ENCODE data around the gene CWC27.
A peak's percentile ranks its signal among the peaks of the same experiment; 100 is the strongest.

CWC27 gene

DNA sequence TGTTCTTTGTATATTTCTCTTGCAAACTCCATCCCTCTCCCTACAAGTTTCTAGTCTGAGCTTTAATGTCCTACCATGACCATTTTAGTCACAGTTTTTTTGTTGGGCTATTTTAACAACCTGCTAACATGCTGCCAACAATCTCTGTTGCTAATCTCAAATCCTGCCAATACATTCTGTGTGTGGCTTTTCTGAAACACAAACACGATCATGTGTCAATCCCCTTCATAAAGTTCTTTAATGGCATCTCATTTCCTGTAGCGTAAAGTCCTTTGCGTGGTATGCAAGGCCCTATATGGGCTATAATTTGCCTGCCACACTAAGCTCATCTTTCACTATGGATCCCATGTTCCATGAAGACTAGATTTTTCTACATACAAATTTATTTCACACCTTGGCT is 180.6 kb downstream of the CWC27 start:
- no peak overlapping the region for H3K4me3 ChIP-seq (replicated peaks in 1 of 2; ENCODE audit: low read depth in 2 of 2, low read length in 2 of 2)
- TF ChIP-seq, protein P1, sequence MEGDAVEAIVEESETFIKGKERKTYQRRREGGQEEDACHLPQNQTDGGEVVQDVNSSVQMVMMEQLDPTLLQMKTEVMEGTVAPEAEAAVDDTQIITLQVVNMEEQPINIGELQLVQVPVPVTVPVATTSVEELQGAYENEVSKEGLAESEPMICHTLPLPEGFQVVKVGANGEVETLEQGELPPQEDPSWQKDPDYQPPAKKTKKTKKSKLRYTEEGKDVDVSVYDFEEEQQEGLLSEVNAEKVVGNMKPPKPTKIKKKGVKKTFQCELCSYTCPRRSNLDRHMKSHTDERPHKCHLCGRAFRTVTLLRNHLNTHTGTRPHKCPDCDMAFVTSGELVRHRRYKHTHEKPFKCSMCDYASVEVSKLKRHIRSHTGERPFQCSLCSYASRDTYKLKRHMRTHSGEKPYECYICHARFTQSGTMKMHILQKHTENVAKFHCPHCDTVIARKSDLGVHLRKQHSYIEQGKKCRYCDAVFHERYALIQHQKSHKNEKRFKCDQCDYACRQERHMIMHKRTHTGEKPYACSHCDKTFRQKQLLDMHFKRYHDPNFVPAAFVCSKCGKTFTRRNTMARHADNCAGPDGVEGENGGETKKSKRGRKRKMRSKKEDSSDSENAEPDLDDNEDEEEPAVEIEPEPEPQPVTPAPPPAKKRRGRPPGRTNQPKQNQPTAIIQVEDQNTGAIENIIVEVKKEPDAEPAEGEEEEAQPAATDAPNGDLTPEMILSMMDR (IDR thresholded peaks at IDR 0.05; ENCODE audit: low read depth, low read length): no peak
- no peak for DNase-seq (ENCODE audit: low read depth in 2 of 2)

DNA sequence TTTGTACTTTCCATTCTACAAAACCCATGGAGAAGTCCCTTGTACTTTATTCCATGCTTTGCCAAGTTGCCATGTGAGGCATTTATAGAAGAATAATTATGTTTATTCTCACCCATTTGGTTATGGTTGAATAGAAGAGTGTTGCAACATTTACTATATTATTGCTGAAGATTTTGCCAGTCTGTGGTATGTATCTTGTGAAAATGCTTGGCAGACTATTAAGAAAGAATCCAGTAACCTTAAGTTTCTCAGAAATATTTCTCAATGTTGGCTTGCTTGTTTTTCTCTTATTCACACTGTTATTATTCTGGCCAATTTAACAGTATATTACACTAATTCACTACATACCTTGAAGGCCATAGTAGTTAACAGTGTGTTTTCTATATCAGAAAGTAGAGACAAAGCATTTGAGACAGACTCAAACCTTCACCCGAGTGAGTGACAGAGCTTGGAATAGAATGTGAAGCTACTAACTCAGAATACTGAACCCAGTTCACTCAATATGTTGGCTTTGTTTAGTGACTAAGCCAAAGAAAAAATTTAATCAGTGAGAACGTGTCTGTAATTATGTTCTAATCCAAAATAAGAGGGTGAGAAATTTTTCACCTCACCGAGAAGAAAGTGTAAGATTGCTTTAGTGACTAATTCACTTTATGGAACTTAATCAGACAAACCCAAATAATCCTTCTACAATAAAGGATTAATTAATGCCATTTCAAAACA is 184.4 kb downstream of the CWC27 start:
- TF ChIP-seq, protein P1 (IDR thresholded peaks at IDR 0.05; ENCODE audit: low read depth, low read length): no peak
- peak in 1 of 2 donors; percentile 44 for DNase-seq (ENCODE audit: low read depth in 2 of 2)
- no peak overlapping the region for H3K4me3 ChIP-seq (replicated peaks in 1 of 2; ENCODE audit: low read depth in 2 of 2, low read length in 2 of 2)

DNA sequence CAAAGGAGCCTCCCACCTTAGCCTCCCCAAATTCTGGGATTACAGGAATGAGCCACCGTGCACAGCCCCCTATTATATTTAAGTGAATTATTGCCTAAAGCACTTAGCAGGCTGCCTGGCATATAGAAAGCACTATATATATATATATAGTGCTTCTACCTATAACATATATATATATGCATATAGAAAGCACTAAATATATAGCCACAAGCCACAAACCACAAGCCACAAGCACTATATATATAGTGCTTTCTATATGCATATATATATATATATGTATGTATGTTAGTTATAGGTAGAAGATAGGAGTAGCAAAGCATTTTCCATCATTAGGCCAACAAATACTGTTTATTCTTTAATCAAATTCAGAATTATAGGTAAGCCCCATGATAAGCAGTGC is 185.8 kb downstream of the CWC27 start:
- no peak overlapping the region for H3K4me3 ChIP-seq (replicated peaks in 1 of 2; ENCODE audit: low read depth in 2 of 2, low read length in 2 of 2)
- DNase-seq (ENCODE audit: low read depth in 2 of 2): no peak
- TF ChIP-seq, protein P1 (IDR thresholded peaks at IDR 0.05; ENCODE audit: low read depth, low read length): no peak

DNA sequence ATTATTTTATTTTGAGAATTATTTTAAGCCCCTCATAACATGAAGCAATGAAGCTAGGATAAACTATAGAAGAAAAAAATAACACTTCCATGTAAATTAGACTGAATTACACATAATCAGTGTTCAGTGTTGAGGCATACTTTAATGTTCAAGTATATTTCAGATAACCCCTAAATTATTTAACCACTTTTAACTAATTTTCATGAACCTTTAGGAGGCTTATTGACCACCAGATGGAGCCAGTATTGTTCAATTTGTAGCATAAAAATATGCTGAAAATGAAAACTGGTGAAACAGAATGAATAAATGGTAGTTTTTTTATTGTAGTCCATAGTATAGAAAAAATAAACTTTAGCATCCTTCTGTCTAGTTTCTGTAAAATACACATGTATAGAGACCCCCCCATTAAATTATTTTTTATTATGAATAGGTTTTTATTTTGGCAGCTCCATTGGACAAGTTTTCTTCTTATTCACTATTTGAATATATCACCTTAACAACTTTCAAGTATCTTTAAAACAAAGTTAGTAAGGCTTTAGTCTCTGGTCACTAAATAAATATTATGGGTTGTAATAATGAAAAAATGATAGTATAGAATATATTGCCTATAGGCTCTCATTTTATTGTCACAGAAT is 190.1 kb downstream of the CWC27 start:
- H3K4me3 ChIP-seq (replicated peaks in 1 of 2; ENCODE audit: low read depth in 2 of 2, low read length in 2 of 2): no peak overlapping the region
- DNase-seq (ENCODE audit: low read depth in 2 of 2): peak; percentile 69 to 74
- TF ChIP-seq, protein P1 (IDR thresholded peaks at IDR 0.05; ENCODE audit: low read depth, low read length): peak; percentile 65

DNA sequence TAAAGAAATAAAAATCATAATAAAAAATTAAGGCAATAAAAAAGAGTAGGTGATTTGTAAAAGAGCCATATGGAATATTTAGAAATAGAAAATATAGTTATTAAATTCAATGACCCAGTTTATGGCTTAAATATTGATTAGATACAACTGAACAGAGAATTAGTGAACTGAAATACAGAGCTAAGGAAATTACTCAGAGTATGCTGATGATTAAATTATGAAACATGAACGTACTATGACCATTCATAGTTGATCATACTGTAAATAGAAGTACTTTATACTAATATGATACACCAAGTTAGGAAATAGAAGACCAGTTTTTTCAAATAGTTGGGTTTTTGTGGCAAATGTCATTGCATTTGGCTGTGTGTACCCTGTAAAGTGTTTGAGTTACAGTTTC is 194.5 kb downstream of the CWC27 start:
- no peak for DNase-seq (ENCODE audit: low read depth in 2 of 2)
- H3K4me3 ChIP-seq (replicated peaks in 1 of 2; ENCODE audit: low read depth in 2 of 2, low read length in 2 of 2): no peak overlapping the region
- TF ChIP-seq, protein P1 (IDR thresholded peaks at IDR 0.05; ENCODE audit: low read depth, low read length): no peak

DNA sequence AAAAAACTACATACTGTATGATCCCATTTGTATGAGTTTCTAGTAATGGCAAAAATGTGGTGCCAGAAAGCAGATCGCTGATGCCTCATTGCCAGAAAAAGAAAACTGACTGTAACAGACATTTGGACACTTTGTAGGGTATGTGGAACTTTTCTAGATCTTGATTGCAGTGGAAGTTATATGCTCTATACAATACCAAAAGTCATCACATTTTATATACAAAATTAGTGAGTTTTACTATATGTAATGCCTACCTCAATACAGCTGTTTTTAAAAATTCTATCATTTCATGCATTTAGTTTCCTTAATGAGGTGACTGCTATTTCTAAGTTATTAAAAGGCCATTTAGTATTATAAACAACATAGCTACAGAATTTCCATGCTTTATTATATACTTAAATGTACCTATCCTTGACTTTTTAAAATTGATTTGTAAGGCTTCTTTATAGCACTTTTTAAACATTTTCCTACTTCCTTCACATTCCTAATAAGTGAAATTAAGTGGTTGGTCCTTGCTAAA is 199.9 kb downstream of the CWC27 start:
- no peak for DNase-seq (ENCODE audit: low read depth in 2 of 2)
- no peak overlapping the region for H3K4me3 ChIP-seq (replicated peaks in 1 of 2; ENCODE audit: low read depth in 2 of 2, low read length in 2 of 2)
- TF ChIP-seq, protein P1 (IDR thresholded peaks at IDR 0.05; ENCODE audit: low read depth, low read length): no peak
